ENCODE data around the gene ERCC6L2. TPM values are rescaled to one million over a fixed set of nuclear protein-coding genes. Genes with fewer than 3 reads are reported as not detected.

ERCC6L2 gene
- total and polyA plus RNA-seq, 2 of the 8 experiments (the other 6 are each of a cell fraction or from before 2014, with no cell fraction given) = 9.8 to 50.0 TPM

DNA sequence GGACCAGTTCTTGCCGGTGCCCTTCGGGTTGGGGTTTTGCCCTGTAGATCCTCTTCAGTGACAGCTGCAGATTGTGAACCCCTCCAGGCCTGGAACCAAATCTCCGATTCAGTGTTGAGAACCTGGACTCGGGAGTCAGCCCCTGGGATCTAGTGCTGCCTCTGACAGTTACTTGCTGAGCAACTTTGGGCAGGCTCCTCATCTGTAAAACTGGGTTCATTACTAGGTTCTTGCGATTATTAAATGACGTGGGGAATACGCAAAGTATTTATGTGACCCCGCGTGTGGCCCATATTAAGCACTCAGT lies 600 bp downstream of the ERCC6L2 start:
- Histone ChIP-seq H2AFZ (ENCODE audit: low read length) (no peak overlapping the region), H3K79me1 (ENCODE audit: low read depth, low read length) (no peaks in the 10 kb centered on the region), H2BK15ac (ENCODE audit: low read length) (no peak overlapping the region), H3K14ac (ENCODE audit: insufficient read length) (no peak overlapping the region), H2BK120ac (replicated peaks; ENCODE audit: low read depth, low read length) (no peak overlapping the region), H2BK5ac (ENCODE audit: low read depth, low read length) (peak overlapping the region; percentile 100), H3K4me1 (replicated peaks in 1 of 4; ENCODE audit: control insufficient read depth in 3 of 4, insufficient read depth in 4 of 4, low read length in 3 of 4) (peaks cover 0 to 4% (median 0%) of the 10 kb centered on the region in 4 experiments; a peak in 3 of 7 replicates), H2BK20ac (ENCODE audit: low read length) (no peak overlapping the region), H3K27me3 (replicated peaks in 1 of 4; ENCODE audit: control insufficient read depth in 3 of 4, extremely low read depth in 1 of 4, insufficient read depth in 3 of 4, low read length in 3 of 4) (no peaks in the 10 kb centered on the region), H4K20me1 (replicated peaks in 1 of 2; ENCODE audit: control insufficient read depth in 1 of 2, insufficient read depth in 2 of 2, low read length in 2 of 2) (peaks cover 0 to 2% of the 10 kb centered on the region in 2 experiments), H3K4ac (replicated peaks; ENCODE audit: insufficient read length, low read depth, low read length) (peak overlapping the region; percentile 71), H3K18ac (ENCODE audit: extremely low read depth, low read length) (peak overlapping the region; percentile 75; the same call in 1 of the 2 replicates), H3K9ac (replicated peaks in 1 of 4; ENCODE audit: extremely low read depth in 1 of 4, low read depth in 3 of 4, low read length in 3 of 4) (peak overlapping the region in 2 of 4 experiments; percentile 89 to 99; a peak in 6 of 7 replicates), H4K5ac (ENCODE audit: insufficient read length, low read depth, low read length) (peak overlapping the region; percentile 80), H4K8ac (ENCODE audit: extremely low read depth, insufficient read depth, low read length) (peak overlapping the region; percentile 100; the same call in 1 of the 2 replicates), H3K23ac (ENCODE audit: insufficient read length) (no peak overlapping the region), H3K9me3 (ENCODE audit: insufficient read depth in 2 of 2, low read depth in 1 of 2, low read length in 1 of 2) (no peaks in the 10 kb centered on the region), H3K56ac (replicated peaks; ENCODE audit: insufficient read length, low read depth, low read length) (peak overlapping the region; percentile 87), H3K23me2 (ENCODE audit: low read depth, low read length) (peaks cover 10% of the 10 kb centered on the region), H3K4me3 (ENCODE audit: extremely low read depth in 1 of 4, insufficient read depth in 2 of 4, low read depth in 3 of 4, low read length in 4 of 4) (no peak overlapping the region; a peak in 1 of 8 replicates), H4K91ac (replicated peaks; ENCODE audit: insufficient read length, low read length) (peak overlapping the region; percentile 89), H3K36me3 (ENCODE audit: control insufficient read depth in 2 of 4, insufficient read depth in 4 of 4, low read length in 3 of 4) (peaks cover 0 to under 1% (median 0%) of the 10 kb centered on the region in 4 experiments; a peak in 1 of 8 replicates), H3K79me2 (ENCODE audit: control insufficient read depth in 1 of 2, insufficient read depth in 2 of 2, low read length in 2 of 2) (peaks cover 3 to 33% of the 10 kb centered on the region in 2 experiments; a peak in 3 of 4 replicates), H2BK12ac (ENCODE audit: low read depth, low read length) (no peak overlapping the region), H3K27ac (ENCODE audit: low read depth, low read length) (peak overlapping the region; percentile 99), H3K4me2 (ENCODE audit: insufficient read depth in 1 of 2, low read depth in 2 of 2, low read length in 2 of 2) (no peak overlapping the region; a peak in 1 of 4 replicates), H2AK5ac (ENCODE audit: low read depth, low read length) (no peak overlapping the region)
- FAIRE-seq (no peak), DNase-seq (ENCODE audit: low read depth in 1 of 2, low spot score in 2 of 2) (no peak)
- CTCF ChIA-PET (ENCODE audit: partially characterized antibody) = interaction anchor here (0.9 kb wide), 1 partner anchor 140 kb away, joined by 6 read pairs; no protein-coding TSS in a partner anchor
- POLR2A ChIA-PET (ENCODE audit: partially characterized antibody) = interaction anchor here (0.7 to 3.1 kb wide), 30 partner anchors 8 to 367 kb away, joined by 3 to 22 read pairs (median 4); no protein-coding TSS in a partner anchor
- TF ChIP-seq SP2 (IDR thresholded peaks at IDR 0.05; ENCODE audit: low read length) = no peak
- TF ChIP-seq MAFK (IDR thresholded peaks at IDR 0.05; ENCODE audit: low read depth, low read length) = no peak
- TF ChIP-seq CHD2 (IDR thresholded peaks at IDR 0.05; ENCODE audit: low read length) = no peak
- TF ChIP-seq, protein P1, sequence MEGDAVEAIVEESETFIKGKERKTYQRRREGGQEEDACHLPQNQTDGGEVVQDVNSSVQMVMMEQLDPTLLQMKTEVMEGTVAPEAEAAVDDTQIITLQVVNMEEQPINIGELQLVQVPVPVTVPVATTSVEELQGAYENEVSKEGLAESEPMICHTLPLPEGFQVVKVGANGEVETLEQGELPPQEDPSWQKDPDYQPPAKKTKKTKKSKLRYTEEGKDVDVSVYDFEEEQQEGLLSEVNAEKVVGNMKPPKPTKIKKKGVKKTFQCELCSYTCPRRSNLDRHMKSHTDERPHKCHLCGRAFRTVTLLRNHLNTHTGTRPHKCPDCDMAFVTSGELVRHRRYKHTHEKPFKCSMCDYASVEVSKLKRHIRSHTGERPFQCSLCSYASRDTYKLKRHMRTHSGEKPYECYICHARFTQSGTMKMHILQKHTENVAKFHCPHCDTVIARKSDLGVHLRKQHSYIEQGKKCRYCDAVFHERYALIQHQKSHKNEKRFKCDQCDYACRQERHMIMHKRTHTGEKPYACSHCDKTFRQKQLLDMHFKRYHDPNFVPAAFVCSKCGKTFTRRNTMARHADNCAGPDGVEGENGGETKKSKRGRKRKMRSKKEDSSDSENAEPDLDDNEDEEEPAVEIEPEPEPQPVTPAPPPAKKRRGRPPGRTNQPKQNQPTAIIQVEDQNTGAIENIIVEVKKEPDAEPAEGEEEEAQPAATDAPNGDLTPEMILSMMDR (IDR thresholded peaks at IDR 0.05; ENCODE audit: control extremely low read depth in 1 of 3, insufficient read depth in 1 of 3, low read depth in 1 of 3, low read length in 3 of 3) = no peak
- TF ChIP-seq CBX8 (IDR thresholded peaks at IDR 0.05; ENCODE audit: borderline replicate concordance, low read depth, low read length) = no peak
- no peak for TF ChIP-seq YY1 (IDR thresholded peaks at IDR 0.05; ENCODE audit: low read depth, low read length)
- TF ChIP-seq TBP (IDR thresholded peaks at IDR 0.05; ENCODE audit: low read depth, low read length) = no peak
- no peak for TF ChIP-seq EP300 (IDR thresholded peaks at IDR 0.05; ENCODE audit: borderline replicate concordance in 1 of 2, low read depth in 2 of 2, low read length in 2 of 2)
- peak; percentile 34 to 90; a peak in 1 of 4 replicates for TF ChIP-seq SIN3A (conservative IDR thresholded peaks at IDR 0.05 in 1 of 2, IDR thresholded peaks at IDR 0.05 in 1 of 2; ENCODE audit: low read depth in 1 of 2, low read length in 2 of 2)
- 5% methylated on average over 9 of the region's 9 CpGs; no CpG with 5 or more reads in 1 of the 2 experiments for WGBS, 2 experiments (ENCODE audit: extremely low coverage in 1 of 2, insufficient coverage in 1 of 2, insufficient read length in 1 of 2, insufficient replicate concordance in 2 of 2, low coverage in 1 of 2, low lambda C conversion rate in 2 of 2, missing lambda C conversion rate in 1 of 2)
